Calu3 (cell line): ENCODE results near the gene WIPF3. TPM values are rescaled to one million over a fixed set of nuclear protein-coding genes. Genes with fewer than 3 reads are reported as not detected.

Source experiments
- BruUV-seq: library from RNA; stranded (reverse); fragments of 400-500 nt; replicated peaks from 2 replicates; lab custom pipeline; 2021; lab: Mats Ljungman, UMichigan
- CTCF ChIA-PET: fragments of 300-600 bp; sonication (Branson Sonifier 250); formaldehyde crosslinking; loops from one replicate; lab custom pipeline; 2022; ENCODE audit warnings: antibody characterized with exemption; lab: Charles Lee
- DNase-seq: peaks from one replicate; pipeline ENCODE4 v3.0.0; 2022
- H3K27ac Mint-ChIP-seq: one replicate; pipeline ENCODE4 v1.8.0; 2022; ENCODE audit warnings: mixed read lengths; ENCODE audit not compliant: unreplicated experiment
- H3K27me3 Mint-ChIP-seq: one replicate; pipeline ENCODE4 v1.8.0; 2022; ENCODE audit warnings: mixed read lengths; ENCODE audit not compliant: unreplicated experiment
- H3K36me3 Mint-ChIP-seq: one replicate; pipeline ENCODE4 v1.8.0; 2022; ENCODE audit warnings: mild to moderate bottlenecking, moderate library complexity, mixed read lengths; ENCODE audit not compliant: insufficient read depth, unreplicated experiment
- H3K4me1 Mint-ChIP-seq: one replicate; pipeline ENCODE4 v1.8.0; 2022; ENCODE audit warnings: mild to moderate bottlenecking, low read depth, mixed read lengths; ENCODE audit not compliant: unreplicated experiment
- H3K4me3 Mint-ChIP-seq: one replicate; pipeline ENCODE4 v1.8.0; 2022; ENCODE audit warnings: mild to moderate bottlenecking, low read depth, moderate library complexity, mixed read lengths; ENCODE audit not compliant: unreplicated experiment
- H3K9me3 Mint-ChIP-seq: one replicate; pipeline ENCODE4 v1.8.0; 2022; ENCODE audit warnings: low read depth, mixed read lengths; ENCODE audit not compliant: unreplicated experiment
- intact Hi-C: fragments of 100-400 bp; cut with micrococcal nuclease; formaldehyde crosslinking; loops from one replicate; pipeline ENCODE4 v1.10.0; 2022; ENCODE audit not compliant: unreplicated experiment
- total RNA-seq: library from RNA; stranded (reverse); gene quantifications from 2 replicates; pipeline ENCODE4 v1.2.3, GENCODE V29; 2022
- TF ChIP-seq, protein P1 (sequence below): fragments of 200-600 bp; IDR thresholded peaks from one replicate; pipeline ENCODE4 v1.8.0; 2022; ENCODE audit warnings: antibody characterized with exemption; ENCODE audit not compliant: unreplicated experiment

WIPF3 gene
- total RNA-seq, 1 experiment from 2014 or later: 4.9 TPM

DNA sequence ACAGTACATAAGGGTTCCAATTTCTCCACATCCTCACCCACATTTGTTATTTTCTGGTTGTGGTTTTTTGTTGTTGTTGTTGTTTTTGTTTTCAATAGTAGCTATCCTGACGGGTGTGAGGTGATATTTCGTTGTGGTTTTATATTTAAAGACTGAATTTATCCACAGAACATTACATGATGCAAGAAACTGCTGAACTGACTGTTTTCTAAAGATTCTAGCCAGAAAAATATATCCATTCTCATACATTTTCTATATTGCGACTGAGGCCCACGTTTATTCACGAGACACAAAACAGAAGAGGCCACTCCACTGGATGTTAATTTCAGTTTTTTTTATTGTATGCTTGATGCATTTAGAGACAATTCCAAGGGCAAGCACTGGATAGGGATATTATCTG is 113.5 kb downstream of the WIPF3 start:
- DNase-seq: no peak
- CTCF ChIA-PET: interaction anchor here (2.2 to 3.0 kb wide), 2 partner anchors 42 to 284 kb away, joined by 17 to 30 read pairs; no protein-coding TSS in a partner anchor
- Mint-ChIP-seq H3K4me3 (no peak overlapping the region), H3K27me3 (no peaks in the 10 kb centered on the region), H3K4me1 (no peaks in the 10 kb centered on the region), H3K36me3 (peaks cover 4% of the 10 kb centered on the region), H3K27ac (no peak overlapping the region), H3K9me3 (no peaks in the 10 kb centered on the region)
- TF ChIP-seq, protein P1, sequence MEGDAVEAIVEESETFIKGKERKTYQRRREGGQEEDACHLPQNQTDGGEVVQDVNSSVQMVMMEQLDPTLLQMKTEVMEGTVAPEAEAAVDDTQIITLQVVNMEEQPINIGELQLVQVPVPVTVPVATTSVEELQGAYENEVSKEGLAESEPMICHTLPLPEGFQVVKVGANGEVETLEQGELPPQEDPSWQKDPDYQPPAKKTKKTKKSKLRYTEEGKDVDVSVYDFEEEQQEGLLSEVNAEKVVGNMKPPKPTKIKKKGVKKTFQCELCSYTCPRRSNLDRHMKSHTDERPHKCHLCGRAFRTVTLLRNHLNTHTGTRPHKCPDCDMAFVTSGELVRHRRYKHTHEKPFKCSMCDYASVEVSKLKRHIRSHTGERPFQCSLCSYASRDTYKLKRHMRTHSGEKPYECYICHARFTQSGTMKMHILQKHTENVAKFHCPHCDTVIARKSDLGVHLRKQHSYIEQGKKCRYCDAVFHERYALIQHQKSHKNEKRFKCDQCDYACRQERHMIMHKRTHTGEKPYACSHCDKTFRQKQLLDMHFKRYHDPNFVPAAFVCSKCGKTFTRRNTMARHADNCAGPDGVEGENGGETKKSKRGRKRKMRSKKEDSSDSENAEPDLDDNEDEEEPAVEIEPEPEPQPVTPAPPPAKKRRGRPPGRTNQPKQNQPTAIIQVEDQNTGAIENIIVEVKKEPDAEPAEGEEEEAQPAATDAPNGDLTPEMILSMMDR: no peak
- BruUV-seq: no TSS peak
- intact Hi-C loops: no loop called here

DNA sequence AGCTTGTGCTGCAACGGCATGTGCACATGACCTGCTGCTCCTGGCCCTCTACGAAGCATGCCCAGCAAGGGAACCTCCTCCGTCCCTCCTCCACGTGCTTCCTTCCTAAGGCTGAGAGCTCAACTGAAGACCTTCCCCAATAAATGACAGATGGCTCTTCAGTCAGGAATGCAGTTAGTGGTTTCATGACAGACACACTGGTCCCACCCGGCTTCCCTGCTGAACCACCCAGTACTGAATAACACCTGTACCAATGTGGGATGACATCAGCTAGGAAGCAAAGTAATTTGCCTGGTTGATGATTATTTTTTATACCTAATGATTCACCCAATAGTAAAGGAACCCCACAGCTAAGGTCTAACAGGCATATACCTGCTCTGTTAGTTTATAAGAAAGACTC is 114.2 kb downstream of the WIPF3 start:
- TF ChIP-seq, protein P1: no peak
- H3K36me3 Mint-ChIP-seq: peaks cover 10% of the 10 kb centered on the region
- H3K4me1 Mint-ChIP-seq: no peaks in the 10 kb centered on the region
- no peak overlapping the region for H3K4me3 Mint-ChIP-seq
- no peaks in the 10 kb centered on the region for H3K27me3 Mint-ChIP-seq
- DNase-seq: no peak
- intact Hi-C loops: no loop called here
- TSS peak; percentile 36 for BruUV-seq
- CTCF ChIA-PET: interaction anchor here (1.1 to 3.0 kb wide), 5 partner anchors 43 to 285 kb away, joined by 4 to 30 read pairs (median 17); no protein-coding TSS in a partner anchor
- H3K27ac Mint-ChIP-seq: no peak overlapping the region
- H3K9me3 Mint-ChIP-seq: no peaks in the 10 kb centered on the region

DNA sequence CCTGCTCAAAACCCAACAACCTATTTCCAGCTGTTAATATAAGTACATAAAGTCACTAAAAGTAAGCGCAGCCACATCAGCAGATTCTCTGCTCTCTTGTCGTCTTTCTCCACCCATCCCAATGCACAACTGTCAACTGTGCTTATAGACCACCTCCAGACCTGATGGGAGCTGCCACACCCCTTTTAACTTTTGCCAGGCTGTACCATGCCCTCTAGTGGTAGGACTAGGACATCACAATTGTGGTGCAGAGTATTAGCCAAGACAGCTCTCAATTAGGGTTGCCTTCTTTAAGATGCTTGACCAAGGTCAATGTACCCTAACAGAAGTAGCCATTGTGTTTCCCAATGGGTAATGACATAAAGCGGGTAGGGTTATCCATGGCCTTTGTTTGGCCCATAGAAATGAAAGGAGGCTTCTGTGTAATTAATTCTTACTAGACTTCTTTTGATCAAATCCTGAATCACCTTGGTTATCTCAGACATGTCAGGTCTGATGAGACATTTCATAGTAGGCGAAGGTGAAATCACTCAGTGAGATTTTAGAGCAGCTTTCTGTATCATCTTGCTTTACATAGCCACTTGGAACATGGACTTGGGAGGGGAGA is 115.2 kb downstream of the WIPF3 start:
- H3K4me3 Mint-ChIP-seq: no peak overlapping the region
- intact Hi-C loops: loop anchor here (1.0 kb wide), 4 partner anchors 44 to 286 kb away; no protein-coding TSS in a partner anchor
- H3K27ac Mint-ChIP-seq: no peak overlapping the region
- TF ChIP-seq, protein P1: peak; percentile 96
- peak; percentile 77 for DNase-seq
- no peaks in the 10 kb centered on the region for H3K4me1 Mint-ChIP-seq
- no TSS peak for BruUV-seq
- H3K27me3 Mint-ChIP-seq: no peaks in the 10 kb centered on the region
- no peaks in the 10 kb centered on the region for H3K9me3 Mint-ChIP-seq
- CTCF ChIA-PET: interaction anchor here (0.5 to 3.0 kb wide), 18 partner anchors 8 to 1094 kb away, joined by 3 to 30 read pairs (median 4); partner anchors contain the start of gene WIPF3
- peaks cover 10% of the 10 kb centered on the region for H3K36me3 Mint-ChIP-seq

- no peaks in the 10 kb centered on the region for H3K4me1 Mint-ChIP-seq
- DNase-seq: no peak
- peaks cover 16% of the 10 kb centered on the region for H3K36me3 Mint-ChIP-seq
- CTCF ChIA-PET: interaction anchor here (1.0 to 3.0 kb wide), 3 partner anchors 139 to 287 kb away, joined by 3 to 30 read pairs (median 3); no protein-coding TSS in a partner anchor
- intact Hi-C loops: no loop called here
- H3K9me3 Mint-ChIP-seq: no peaks in the 10 kb centered on the region
- no TSS peak for BruUV-seq
- TF ChIP-seq, protein P1: no peak
- H3K27me3 Mint-ChIP-seq: no peaks in the 10 kb centered on the region
- no peak overlapping the region for H3K27ac Mint-ChIP-seq
- no peak overlapping the region for H3K4me3 Mint-ChIP-seq
Observed at GRCh38 chr7:29922921-29923700, 116.8 kb downstream of the WIPF3 start.
